HL-60/S4 treated with phorbol 12-myristate 13-acetate at 8.2 ng/mL for 4 days and 3 days (cell line): ENCODE measurements around the gene LMAN2.

ENCODE experiments used
- in situ Hi-C: fragments of 300-500 bp; cut with MboI; formaldehyde crosslinking; loops from 2 replicates; pipeline ENCODE4 v1.15.0; 2022; ENCODE audit warnings: low sequenced_read_pairs

Gene LMAN2, protein sequence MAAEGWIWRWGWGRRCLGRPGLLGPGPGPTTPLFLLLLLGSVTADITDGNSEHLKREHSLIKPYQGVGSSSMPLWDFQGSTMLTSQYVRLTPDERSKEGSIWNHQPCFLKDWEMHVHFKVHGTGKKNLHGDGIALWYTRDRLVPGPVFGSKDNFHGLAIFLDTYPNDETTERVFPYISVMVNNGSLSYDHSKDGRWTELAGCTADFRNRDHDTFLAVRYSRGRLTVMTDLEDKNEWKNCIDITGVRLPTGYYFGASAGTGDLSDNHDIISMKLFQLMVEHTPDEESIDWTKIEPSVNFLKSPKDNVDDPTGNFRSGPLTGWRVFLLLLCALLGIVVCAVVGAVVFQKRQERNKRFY

DNA sequence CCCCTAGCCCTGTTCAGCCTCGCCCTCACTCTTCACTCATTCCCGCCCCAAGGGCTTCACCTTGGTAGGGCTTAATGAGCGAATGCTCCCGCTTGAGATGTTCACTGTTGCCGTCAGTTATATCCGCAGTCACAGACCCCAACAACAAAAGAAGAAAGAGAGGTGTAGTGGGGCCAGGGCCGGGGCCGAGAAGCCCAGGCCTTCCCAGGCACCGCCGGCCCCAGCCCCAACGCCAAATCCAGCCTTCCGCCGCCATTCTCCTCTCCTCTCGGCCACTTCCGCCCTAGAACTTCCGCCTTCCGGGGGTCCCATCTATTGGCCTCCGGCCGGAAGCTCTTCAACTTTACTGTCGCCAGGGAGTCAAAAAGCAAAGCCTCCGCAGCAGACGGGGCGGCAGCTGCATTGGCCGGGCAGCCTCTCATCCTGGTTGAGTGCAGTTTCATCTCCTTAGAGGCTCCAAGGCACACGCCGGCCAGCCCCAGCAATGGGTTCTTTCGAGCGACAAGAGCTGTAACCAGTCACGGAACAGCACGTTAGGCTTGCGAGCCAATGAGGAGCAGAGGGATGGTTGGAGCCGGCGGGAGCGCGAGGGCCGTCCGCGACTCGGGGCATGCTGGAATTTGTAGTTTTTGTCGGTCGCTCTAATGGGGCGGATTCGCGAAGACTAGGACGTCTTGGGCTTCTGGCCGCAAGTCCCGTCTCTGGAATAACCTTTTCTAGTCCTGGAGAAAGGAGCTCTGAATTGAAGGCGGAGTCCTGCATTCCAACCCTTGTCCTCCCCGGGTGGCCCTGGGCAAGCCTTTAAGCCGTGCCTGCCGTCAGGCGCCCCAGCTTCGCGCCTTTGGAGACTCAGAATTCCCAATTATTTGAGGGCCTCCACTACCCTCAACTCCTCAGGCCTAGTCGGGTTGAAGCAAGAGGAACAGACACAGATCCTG, at the start of gene LMAN2:
Gene LMAN2, minus strand, starts transcription at position 277 of the 938 bp plus-strand sequence. Its CDS starts 21 bp downstream, at position 256.
- in situ Hi-C loops, result no loop called here

DNA sequence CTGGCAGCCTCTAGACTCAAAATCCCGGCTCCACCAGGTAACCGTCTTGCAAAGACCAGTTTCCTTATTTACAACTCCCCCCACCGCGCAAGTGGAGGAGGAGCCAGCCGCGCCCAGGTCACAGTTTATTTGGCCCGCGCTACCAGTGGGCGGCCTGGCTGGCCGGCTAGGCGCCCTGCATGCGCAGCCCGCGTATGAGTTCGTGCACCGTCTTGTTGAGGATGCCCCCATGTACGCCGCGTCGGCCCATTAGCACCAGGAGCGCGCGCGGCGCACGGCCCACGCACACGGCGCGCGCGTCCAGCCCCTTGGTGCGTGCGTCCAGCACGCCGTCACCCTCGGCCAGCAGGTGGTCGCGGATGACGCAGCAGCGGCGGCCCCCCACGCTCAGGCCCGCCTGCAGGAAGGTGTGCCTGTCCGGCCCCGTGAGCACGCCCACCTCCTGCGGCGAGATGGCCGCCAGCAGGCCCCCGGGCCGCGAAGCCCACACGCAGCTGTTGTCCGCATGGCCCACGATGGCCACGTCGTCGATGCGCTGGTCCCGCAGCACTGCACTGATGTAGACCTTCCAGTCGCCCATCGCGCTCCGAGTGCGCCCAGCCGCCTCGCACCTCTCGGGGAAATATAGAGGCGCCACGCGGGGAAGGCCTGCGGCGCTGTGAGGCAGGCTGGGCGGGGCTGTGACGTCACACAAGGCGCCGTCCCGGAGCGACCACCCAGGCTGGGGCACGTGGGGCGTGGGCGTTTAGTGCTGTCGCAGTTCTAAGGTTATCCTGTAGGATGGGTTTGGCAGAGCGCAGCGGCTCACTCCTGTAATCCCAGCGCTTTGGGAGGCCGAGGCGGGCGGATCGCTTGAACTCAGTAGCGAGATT, 48.8 kb upstream of the LMAN2 start, which contains the start of gene PFN3:
Gene PFN3, minus strand, starts transcription at position 665 of the 872 bp plus-strand sequence. Its CDS starts 85 bp downstream, at position 580.
- in situ Hi-C loops, result no loop called here

DNA sequence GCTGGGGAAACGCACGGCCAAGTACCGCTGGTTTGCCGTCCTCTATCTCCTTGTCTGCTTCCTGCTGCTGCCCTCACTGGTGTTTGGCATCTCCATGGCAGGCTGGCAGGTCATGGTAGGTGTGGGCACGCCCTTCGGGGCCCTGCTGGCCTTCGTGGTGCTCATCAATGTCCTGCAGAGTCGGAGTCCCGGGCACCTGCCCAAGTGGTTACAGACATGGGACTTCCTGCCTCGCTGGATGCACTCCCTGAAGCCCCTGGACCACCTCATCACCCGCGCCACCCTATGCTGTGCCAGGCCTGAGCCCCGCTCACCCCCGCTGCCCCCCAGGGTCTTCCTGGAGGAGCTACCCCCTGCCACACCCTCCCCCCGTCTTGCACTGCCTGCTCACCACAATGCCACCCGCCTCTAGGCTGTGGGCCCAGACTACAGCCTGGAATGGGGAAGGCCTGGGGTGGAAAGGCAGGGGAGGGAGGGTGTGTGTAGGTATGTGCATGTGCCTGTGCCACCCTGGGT, 46.5 kb upstream of the LMAN2 start:
- in situ Hi-C loops, result no loop called here

DNA sequence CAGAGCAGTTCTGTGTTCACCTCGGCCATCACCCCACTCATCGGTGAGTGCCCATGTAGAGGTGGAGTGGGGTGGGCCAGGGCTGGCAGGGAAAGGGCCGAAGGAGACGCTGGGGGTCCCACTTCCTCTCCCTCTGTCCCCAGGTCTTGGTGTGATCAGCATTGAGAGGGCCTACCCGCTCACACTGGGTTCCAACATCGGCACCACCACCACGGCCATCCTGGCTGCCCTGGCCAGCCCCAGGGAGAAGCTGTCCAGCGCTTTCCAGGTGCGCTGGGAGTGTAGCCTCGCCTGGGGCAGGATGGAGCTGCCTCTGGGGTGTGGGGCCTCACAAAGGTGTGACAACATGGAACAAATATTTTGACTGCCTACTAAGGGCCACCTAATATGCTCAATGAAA, 45.3 kb upstream of the LMAN2 start:
- in situ Hi-C loops, result no loop called here

DNA sequence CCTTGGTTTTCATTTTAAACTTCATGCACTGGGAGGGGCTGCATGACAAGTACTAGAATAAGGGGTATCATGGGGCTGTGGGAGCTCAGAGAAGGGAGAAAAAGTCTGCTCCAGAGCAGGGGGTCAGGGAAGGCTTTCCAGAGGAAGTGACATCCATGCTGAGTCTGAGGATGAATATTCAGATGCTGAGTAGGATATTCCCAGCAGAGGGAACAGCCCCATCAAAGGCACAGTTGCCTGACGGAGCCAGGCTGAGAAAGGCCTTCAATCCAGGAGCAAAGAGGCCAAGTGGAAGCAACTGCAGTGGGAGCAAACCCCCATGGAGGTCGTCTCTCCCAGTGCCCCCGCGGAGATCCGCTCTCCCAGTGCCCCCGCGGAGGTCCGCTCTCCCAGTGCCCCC, 44.6 kb upstream of the LMAN2 start:
- in situ Hi-C loops, result no loop called here

DNA sequence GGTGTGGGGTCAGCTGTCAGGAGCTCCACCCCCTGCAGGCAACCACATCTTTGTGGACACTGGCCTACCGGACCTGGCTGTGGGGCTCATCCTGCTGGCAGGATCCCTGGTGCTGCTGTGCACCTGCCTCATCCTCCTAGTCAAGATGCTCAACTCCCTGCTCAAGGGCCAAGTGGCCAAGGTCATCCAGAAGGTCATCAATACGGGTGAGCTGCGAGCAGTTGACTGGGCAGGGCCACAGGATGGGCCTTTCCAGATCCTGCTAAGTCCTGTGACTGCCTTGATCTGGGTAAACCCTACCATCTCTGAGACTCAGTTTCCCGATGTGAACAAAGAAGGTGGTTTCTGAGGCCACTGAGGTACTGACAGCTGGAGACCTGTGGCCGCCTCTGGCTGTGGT, 42.5 kb upstream of the LMAN2 start:
- in situ Hi-C loops, result no loop called here

DNA sequence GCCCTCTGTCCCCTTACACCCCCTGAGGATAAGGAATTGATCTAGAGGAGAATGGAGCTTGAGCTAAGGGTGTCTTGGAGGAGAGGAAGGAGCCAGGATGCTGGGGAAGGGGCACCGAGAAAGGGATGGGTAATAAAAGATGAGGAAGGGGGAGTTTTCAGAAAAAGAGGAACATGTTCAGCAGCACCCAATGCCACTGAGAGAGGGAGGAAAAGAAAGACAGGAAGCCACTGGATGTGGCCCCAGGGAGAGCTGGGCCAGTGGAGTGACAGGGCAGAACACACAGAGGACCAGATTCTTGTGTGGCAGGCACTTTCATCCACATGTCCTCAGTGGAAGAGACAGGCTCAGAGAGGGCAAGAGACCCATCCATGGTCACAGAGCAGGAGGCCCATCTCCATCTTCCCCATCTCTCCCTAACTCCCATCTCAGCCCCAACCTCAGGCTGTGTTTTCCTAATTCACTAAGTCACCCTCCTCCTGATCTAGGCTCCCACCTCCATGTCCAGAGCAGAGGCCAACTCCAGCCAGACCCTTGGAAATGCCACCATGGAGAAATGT, 41.8 kb upstream of the LMAN2 start:
- in situ Hi-C loops, result no loop called here

DNA sequence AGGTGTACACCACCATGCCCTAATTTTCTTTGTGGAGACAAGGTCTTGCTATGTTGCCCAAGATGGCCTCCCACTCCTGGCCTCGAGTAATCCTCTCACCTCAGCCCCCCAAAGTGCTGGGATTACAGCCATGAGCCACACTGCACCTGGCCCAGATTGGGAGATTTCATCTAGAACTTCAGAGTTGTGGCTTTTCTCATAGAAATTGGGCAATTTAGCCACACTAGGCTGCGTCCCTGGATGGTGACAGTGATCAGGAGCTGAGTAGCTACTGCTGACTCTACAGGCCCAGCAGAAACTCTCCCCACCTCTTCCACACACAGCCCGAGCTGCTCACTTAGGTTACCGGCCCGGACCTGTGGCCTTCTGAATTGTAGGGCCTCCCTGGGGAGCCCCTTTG, 41.3 kb upstream of the LMAN2 start:
- in situ Hi-C loops, result no loop called here

DNA sequence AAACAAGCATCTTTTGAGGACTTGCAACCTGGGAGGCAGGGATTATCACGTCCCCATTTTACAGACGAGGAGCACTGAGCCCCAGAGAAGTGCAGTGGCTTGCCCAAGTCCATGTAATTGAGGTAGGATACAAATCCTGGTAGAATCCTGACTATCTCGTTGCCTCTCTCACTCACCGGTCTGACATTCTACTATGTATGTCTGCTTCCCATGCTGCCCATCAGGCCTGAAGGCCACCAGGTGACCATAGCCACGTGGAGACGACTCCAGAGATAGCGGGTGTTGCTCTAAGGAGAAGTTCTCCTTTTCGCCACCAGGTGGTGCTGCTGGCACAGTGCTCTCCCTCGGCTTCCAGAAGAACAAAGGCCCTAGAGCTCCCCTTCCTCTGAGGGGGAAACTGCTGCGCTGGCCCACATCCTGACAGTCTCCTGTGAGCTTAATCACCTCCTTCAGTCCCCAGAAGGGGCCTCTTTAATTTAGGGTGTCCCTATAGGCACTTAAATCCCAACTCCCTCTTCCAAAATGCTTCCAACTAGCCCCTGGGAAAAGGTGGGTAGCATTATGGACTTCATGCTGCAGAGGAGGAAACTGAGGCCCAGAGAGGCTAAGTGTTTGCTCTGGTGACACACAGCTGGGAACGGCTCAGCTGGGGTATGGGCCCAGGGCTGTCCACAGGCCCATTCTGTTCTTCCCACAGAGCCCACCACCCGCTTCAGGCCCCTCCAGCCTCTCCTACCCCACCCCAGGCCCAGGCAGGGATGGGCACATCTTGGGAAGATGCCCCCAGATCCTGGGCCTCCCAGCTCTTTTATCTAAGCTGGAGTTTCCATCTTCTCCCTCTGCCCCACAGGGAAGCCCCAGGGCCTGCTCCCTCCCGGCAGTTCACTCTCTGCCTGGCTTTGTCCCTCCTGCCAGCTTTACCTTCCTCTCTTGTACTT, 39.2 kb upstream of the LMAN2 start:
- in situ Hi-C loops, result no loop called here

DNA sequence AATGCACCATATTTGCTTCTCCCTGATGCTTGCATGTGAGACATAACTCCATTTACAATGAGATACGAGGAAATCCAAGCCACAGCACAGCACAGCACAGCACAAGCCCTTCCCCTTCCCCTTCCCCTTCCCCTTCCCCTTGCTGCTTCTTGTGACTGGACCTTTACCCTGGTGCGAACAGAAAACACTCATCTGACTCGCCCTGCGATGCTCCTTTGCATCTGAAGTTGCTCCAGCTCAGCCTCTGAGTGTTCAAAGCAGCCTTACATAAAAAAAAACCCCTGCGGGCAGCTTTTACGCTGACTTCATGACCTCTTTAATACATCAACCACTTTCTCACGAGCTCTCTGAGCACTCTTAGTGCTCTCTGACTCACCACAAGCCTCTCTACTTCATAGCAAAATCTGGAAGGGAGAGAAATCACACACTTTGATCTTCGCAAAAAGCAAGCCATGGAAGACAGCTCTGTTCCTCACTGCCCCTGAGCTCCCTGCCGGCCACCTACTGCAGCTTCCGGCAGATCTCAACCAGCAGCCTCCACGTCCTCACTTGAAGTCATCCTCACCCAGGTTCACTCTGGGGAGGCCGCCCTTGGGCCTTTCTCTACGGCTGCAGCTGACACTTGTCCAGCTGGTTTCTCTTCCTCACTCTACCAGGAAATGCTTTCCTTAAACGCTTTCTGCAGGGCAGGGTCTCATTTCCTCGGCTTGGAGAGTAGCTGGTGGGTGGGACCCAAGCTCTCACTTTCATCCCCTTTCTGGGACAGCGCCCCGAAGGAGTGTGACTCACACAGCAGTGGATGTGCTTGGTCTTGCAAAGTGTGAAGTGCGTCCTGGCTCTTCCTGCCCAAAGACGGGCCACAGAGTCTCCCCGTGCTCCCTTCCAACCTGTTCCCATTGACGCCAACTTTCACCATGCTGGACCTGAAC, 38.0 kb upstream of the LMAN2 start:
- in situ Hi-C loops, result no loop called here

DNA sequence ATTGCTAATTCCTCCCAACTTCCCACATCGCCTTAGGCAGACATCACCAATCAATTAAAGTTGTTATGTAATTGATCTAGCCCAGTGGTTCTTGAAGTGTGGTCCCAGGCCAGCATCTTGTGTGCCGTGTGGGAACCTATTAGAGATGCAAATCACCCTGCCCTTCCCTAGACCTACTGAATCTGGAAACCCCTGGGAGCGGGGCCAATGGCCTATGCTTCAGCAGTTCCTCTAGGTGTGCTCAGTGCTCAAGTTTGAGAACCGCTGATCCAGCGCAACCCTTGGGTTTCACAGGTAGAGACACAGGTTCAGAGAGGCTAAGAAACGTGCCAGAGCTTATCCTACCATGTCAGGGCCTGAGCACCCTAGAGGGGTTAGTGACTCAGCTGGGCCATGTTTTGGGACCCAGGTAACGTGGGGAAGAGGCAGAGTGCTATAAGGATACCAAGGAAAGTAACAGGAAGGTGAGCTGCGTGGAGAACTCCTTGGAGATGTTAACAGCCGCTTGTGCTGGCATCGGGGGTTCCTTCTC, 37.1 kb upstream of the LMAN2 start:
- in situ Hi-C loops, result no loop called here

DNA sequence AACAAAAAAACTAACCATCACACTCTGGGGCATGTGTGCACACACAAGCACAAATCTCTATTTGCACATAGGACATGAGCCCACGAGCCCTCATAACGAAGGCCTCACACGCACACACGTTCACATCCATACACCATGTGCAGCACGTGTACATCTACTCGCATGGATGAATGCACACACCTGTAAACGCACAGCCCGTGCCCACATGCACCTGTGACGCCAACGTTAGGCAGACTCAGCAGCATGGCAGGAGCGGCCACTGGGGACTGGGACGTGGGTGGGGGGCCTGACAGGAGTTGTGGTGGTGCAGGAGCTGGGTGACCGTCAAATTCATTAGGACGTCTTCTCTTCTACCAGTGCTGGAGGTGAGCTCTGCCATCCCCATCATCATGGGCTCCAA, 35.9 kb upstream of the LMAN2 start:
- in situ Hi-C loops, result no loop called here

DNA sequence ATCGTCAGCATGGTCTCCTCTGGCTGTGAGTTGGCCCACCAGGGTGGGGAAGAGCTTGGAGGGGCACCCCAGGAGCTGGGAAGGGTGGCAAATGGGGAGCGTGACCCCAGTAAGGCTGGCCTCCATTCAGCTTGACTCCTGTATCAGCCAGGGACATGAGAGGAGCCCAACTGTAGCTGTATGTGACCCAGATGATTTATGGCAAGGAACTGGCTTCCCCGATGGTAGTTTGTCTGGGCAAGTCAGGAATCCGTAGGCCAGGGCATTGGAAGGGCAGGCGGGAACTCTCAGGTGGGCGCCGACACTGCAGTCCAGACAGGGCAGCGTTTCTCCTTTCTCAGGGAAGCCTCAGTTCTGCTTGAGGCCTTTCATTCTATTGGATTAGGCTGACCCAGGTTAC, 35.1 kb upstream of the LMAN2 start:
- in situ Hi-C loops, result no loop called here

DNA sequence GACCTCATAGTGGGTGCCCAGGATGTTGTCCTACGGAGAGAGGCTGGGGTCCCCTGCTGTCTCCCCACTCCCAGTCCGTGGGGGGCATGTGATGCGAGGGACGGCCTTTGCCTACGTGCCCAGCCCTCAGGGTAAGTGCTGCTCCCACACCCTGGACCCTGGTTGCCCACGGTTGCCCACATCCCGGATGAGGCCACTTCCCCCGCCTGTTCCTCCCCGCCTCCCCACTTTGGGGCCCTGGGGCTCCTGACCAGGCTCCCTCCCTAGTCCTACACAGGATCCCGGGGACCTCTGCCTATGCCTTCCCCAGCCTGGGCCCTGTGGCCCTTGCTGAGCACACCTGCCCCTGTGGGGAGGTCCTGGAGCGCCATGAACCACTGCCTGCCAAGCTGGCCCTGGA, 34.3 kb upstream of the LMAN2 start:
- in situ Hi-C loops, result no loop called here

DNA sequence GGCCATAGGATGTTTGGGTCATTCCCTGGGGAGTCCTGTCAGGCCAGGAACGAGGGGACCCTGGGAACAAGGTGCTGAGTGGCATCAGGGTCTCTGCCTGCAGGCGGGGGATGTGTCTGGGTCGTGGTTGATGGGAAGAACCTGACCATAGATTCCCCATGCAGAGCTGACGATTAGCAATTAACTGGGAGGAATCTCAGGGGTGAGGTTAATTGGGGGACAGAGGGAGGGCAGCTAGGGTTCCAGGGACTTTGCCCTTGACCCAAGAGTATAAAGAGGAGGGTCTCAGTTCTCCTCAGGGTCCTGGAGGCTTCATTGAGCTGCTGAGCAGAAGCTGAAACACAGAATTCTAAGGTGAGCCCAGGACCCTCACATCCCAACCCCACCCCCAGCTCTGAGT, 32.7 kb upstream of the LMAN2 start, which contains the start of gene SLC34A1:
Gene SLC34A1, plus strand, starts transcription at position 301 of the 400 bp plus-strand sequence. CDS start 1,308 bp downstream, outside the sequence.
- in situ Hi-C loops, result no loop called here

DNA sequence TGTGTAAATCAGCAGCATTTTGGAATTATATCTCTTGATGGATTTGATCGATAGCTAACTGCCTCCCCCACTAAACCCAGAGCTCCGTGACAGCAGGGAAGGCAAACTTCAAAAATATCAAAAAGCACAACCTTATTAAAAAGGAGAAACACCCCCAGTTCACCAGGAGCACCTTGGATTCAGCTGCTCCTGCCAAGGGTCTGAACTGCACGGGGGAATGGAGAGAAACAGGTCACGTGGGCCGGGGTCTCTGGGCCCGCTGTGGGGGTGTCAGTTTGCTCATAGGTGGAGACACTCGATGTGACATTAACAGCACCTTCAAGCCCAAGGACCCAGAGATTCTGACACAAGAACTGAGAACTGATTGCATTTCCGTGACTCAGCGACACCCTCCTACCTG, 31.7 kb upstream of the LMAN2 start:
- in situ Hi-C loops, result no loop called here

DNA sequence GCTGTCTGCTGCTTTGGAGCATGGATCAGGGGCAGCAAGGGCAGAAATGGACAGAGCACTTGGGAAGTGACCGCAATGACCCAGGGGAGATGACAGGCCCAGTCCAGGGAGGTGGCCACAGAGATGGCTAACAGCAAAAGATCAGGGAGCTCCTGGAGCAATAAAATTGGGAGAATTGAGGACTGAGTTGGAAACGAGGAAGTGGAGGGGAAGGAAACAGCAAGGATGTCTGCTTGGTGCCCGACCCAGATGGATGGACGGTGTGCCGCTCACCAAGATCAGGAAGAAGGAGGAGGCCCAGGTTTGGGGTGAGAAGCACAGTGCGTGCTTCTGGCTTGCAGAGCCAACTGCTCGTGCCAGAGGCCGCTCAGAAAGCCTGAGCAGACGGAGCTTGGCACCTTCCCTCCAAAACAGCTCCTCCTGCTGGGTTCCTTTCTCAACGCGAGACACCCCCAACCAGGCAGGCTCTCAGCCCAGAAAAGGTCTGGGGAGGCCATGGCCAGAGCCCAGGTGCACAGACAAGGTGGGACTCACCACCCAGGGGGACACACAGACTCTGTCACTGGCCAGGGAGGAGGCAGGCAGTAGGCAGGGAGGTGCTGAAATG, 31.1 kb upstream of the LMAN2 start:
- in situ Hi-C loops, result no loop called here

DNA sequence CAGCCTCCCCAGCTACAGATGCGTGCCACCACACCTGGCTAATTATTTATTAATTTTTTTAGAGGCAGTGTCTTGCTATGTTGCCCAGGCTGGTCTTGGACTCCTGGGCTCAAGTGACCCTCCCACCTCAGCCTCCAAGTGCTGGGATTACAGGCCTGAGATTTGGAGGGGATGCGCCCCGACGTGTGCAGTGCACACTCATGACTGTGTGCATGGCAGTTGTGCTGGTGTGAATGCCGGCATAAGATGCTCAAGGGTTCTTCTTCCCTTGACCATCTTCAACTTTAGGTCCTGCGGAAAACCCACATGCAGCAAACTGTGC, 29.3 kb upstream of the LMAN2 start:
- in situ Hi-C loops, result no loop called here
